Neuronal stem cell (in vitro differentiated cells): ENCODE data around the gene LRMDA.

ENCODE experiments used
- DNase-seq: peaks from one replicate; pipeline ENCODE4 v3.0.0-alpha.2; 2013; ENCODE audit warnings: low spot score
- H2AFZ ChIP-seq: one replicate; pipeline ENCODE4 v1.6.1; 2013; ENCODE audit warnings: mild to moderate bottlenecking, low read length, inconsistent platforms
- H2AK5ac ChIP-seq: 2 replicates; pipeline ENCODE4 v1.6.1; 2013; ENCODE audit warnings: low read depth, mild to moderate bottlenecking, inconsistent platforms, low read length, moderate library complexity, mixed read lengths
- H2BK120ac ChIP-seq: 2 replicates; pipeline ENCODE4 v1.6.1; 2013; ENCODE audit warnings: low read depth, mild to moderate bottlenecking, inconsistent platforms, low read length, moderate library complexity, mixed read lengths
- H2BK12ac ChIP-seq: one replicate; pipeline ENCODE4 v1.6.1; 2013; ENCODE audit warnings: low read length, inconsistent platforms
- H2BK15ac ChIP-seq: 2 replicates; pipeline ENCODE4 v1.6.1; 2013; ENCODE audit warnings: mild to moderate bottlenecking, low read length, inconsistent platforms, mixed read lengths
- H2BK5ac ChIP-seq: one replicate; pipeline ENCODE4 v1.6.1; 2013; ENCODE audit warnings: inconsistent platforms, mild to moderate bottlenecking, low read length, moderate library complexity
- H3K14ac ChIP-seq: one replicate; pipeline ENCODE4 v1.6.1; 2013; ENCODE audit warnings: low read length, inconsistent platforms
- H3K18ac ChIP-seq: 2 replicates; pipeline ENCODE4 v1.6.1; 2013; ENCODE audit warnings: low read length, inconsistent platforms
- H3K23ac ChIP-seq: 2 replicates; pipeline ENCODE4 v1.6.1; 2013; ENCODE audit warnings: low read depth, mild to moderate bottlenecking, mixed read lengths, low read length, inconsistent platforms; ENCODE audit not compliant: poor library complexity
- H3K27ac ChIP-seq: replicated peaks from 3 replicates; pipeline ENCODE4 v1.5.1; 2013; ENCODE audit warnings: low read length, inconsistent platforms
- H3K27me3 ChIP-seq, 3 experiments: 2 replicates each; pipeline ENCODE4 v1.6.1; 2013; ENCODE audit warnings: low read length in 3 of 3, mild to moderate bottlenecking in 2 of 3, inconsistent platforms in 1 of 3, low read depth in 1 of 3, mixed read lengths in 1 of 3, moderate library complexity in 1 of 3; ENCODE audit not compliant: control insufficient read depth in 3 of 3, insufficient read depth in 3 of 3
- H3K36me3 ChIP-seq, 2 donors: replicated peaks in 1 of 2; 2 replicates each; pipeline ENCODE4 v1.6.1; 2013; ENCODE audit warnings: low read length in 2 of 2; ENCODE audit not compliant: control insufficient read depth in 2 of 2, insufficient read depth in 2 of 2
- H3K4ac ChIP-seq: 2 replicates; pipeline ENCODE4 v1.6.1; 2013; ENCODE audit warnings: inconsistent platforms, mild to moderate bottlenecking, low read length, moderate library complexity
- H3K4me1 ChIP-seq, 2 donors: 1 replicate in 1 of 2; 2 replicates in 1 of 2; pipeline ENCODE4 v1.6.1; 2013; ENCODE audit warnings: low read length in 2 of 2, low read depth in 1 of 2; ENCODE audit not compliant: control insufficient read depth in 2 of 2, insufficient read depth in 1 of 2
- H3K4me2 ChIP-seq: one replicate; pipeline ENCODE4 v1.6.1; 2013; ENCODE audit warnings: mild to moderate bottlenecking, low read length, inconsistent platforms; ENCODE audit not compliant: insufficient read depth, poor library complexity, severe bottlenecking
- H3K4me3 ChIP-seq, 2 donors: 2 replicates each; pipeline ENCODE4 v1.5.1; 2013; ENCODE audit warnings: low read length in 2 of 2, mild to moderate bottlenecking in 2 of 2, inconsistent platforms in 1 of 2, moderate library complexity in 1 of 2
- H3K79me1 ChIP-seq: one replicate; pipeline ENCODE4 v1.6.1; 2013; ENCODE audit warnings: low read depth, mild to moderate bottlenecking, inconsistent platforms, low read length, moderate library complexity
- H3K9ac ChIP-seq: one replicate; pipeline ENCODE4 v1.6.1; 2013; ENCODE audit warnings: mild to moderate bottlenecking, low read depth, low read length, inconsistent platforms; ENCODE audit not compliant: poor library complexity
- H3K9me3 ChIP-seq, 2 donors: replicated peaks in 1 of 2; 2 replicates each; pipeline versions ENCODE3 to v1.6.1; 2013; ENCODE audit warnings: low read length in 2 of 2, mild to moderate bottlenecking in 2 of 2, inconsistent platforms in 1 of 2, low read depth in 1 of 2, mixed read lengths in 1 of 2, moderate library complexity in 1 of 2; ENCODE audit not compliant: control insufficient read depth in 2 of 2, insufficient read depth in 1 of 2
- H4K8ac ChIP-seq: one replicate; pipeline ENCODE4 v1.6.1; 2013; ENCODE audit warnings: low read depth, mild to moderate bottlenecking, inconsistent platforms, low read length, moderate library complexity
- H4K91ac ChIP-seq: one replicate; pipeline ENCODE4 v1.6.1; 2013; ENCODE audit warnings: low read length, low read depth, mild to moderate bottlenecking, inconsistent platforms; ENCODE audit not compliant: poor library complexity
- WGBS, 2 donors: extraction: QIAGEN DNeasy Blood & Tissue Kit; methylation state at CpG; one replicate each; pipeline ENCODE4 v1.1.7; 2013; ENCODE audit warnings: missing lambda C conversion rate in 2 of 2, mixed read lengths in 1 of 2; ENCODE audit not compliant: insufficient read length in 2 of 2, insufficient replicate concordance in 1 of 2; ENCODE audit errors: extremely low coverage in 2 of 2; 5-methylcytosine and 5-hydroxymethylcytosine counted together

Gene LRMDA

DNA sequence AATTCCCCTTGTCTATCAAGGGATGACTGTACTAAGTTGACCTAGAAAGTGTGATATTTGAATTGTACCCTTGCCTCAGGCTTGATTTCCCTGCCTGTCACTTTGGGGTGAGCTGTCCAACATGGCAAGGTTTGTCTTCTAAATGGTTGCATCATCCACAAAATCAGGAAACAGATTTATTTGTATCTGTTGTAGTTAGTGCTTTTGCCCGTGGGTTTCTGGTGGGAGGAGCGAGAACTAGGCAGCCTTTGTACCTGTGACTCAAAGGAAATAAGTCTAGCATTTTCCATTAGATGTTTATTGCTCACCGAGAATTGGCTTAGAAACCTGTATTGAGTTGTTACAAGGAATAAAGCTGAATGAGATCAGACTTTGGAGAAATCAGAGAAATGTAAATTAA lies 650.8 kb downstream of the LRMDA start:
- Histone ChIP-seq H3K23ac (no peak overlapping the region), H4K91ac (no peak overlapping the region), H3K79me1 (no peaks in the 10 kb centered on the region), H2BK12ac (no peak overlapping the region), H2AFZ (no peak overlapping the region), H2BK5ac (no peak overlapping the region), H4K8ac (no peak overlapping the region), H3K4ac (no peak overlapping the region), H3K9me3 (no peaks in the 10 kb centered on the region), H2BK120ac (no peak overlapping the region), H3K36me3 (no peaks in the 10 kb centered on the region), H3K4me2 (no peak overlapping the region), H2AK5ac (no peak overlapping the region), H3K4me1 (peaks cover 6 to 11% of the 10 kb centered on the region in 2 donors), H2BK15ac (no peak overlapping the region), H3K27me3 (no peaks in the 10 kb centered on the region), H3K9ac (no peak overlapping the region), H3K18ac (no peak overlapping the region), H3K4me3 (no peak overlapping the region), H3K27ac (no peak overlapping the region), H3K14ac (no peak overlapping the region)
- no peak for DNase-seq
- WGBS, 2 donors, result no CpG with 5 or more reads among the region's 3 CpGs

DNA sequence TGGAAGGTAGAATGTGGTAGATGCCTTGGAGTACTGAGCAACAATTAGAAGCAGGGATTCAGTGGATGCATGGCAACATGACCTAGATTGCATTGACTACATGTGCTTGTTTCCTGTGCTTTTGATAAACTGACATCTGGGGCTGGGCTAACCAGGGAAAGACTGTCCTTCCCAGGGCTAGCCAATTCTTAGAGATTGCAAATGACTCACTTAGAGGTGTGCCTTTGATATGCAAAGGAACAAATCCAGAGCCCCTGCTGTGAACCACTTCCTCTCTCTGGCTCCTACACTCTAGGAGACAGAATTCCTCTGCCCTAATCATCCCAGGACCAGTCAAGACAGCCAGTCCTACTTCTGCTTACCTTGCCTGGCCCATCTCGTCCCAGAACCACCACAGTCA lies 651.5 kb downstream of the LRMDA start:
- no peak overlapping the region for H2AFZ ChIP-seq
- DNase-seq, result peak; percentile 31
- no peak overlapping the region for H3K4me3 ChIP-seq
- H2AK5ac ChIP-seq, result no peak overlapping the region
- no peak overlapping the region for H2BK5ac ChIP-seq
- no peak overlapping the region for H3K27ac ChIP-seq
- no peak overlapping the region for H3K23ac ChIP-seq
- no peaks in the 10 kb centered on the region for H3K27me3 ChIP-seq
- no peak overlapping the region for H3K4me2 ChIP-seq
- H2BK15ac ChIP-seq, result no peak overlapping the region
- H2BK120ac ChIP-seq, result no peak overlapping the region
- no peak overlapping the region for H3K4ac ChIP-seq
- no peak overlapping the region for H3K14ac ChIP-seq
- H4K91ac ChIP-seq, result no peak overlapping the region
- no peaks in the 10 kb centered on the region for H3K36me3 ChIP-seq
- peaks cover 6 to 11% of the 10 kb centered on the region in 2 donors for H3K4me1 ChIP-seq
- no CpG with 5 or more reads among the region's 1 CpG for WGBS, 2 donors
- H3K18ac ChIP-seq, result peak overlapping the region; percentile 57
- no peak overlapping the region for H3K9ac ChIP-seq
- H3K9me3 ChIP-seq, result no peaks in the 10 kb centered on the region
- H4K8ac ChIP-seq, result no peak overlapping the region
- no peaks in the 10 kb centered on the region for H3K79me1 ChIP-seq
- no peak overlapping the region for H2BK12ac ChIP-seq

DNA sequence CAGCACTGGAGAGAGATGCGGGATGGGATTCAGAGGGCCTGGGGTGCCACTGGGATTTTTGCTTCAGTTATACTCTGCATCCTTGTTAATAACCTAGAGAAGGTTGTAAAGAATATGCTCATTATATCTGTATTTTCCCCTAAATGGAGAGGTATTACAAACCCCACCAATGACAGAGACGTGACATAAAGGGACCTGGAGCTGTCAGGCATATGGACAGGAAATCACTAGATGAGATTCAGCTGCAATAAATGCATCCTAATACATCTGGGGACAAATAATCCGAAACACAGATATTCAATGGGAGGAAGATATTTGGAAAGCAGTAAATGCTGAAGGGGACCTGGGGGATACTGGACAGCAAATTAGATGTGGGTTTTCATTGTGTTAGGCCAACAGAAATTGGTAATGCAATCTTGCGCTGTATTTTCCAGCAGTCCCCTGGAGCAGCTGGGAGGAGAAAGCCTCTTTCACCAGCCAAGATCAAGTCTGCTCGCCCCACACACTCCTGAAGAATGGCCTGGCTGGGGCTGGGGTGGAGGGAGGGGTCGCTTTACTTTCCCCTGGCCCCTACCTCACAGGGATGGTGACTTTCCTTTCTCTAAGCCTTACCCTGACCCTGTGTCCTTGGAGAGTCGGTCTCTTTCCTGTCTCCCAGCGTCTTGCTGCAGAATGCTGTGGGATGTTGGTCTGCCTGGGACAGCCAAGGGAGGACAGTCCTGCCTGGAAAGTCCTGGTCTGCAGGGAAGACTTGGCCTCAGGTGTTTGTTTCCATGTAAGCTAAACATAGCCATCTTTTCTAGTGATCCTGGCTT lies 653.8 kb downstream of the LRMDA start:
- Histone ChIP-seq H2BK15ac (no peak overlapping the region), H3K4ac (no peak overlapping the region), H3K79me1 (no peaks in the 10 kb centered on the region), H4K91ac (no peak overlapping the region), H2AFZ (no peak overlapping the region), H3K27ac (no peak overlapping the region), H2BK120ac (no peak overlapping the region), H3K4me3 (no peak overlapping the region), H3K14ac (no peak overlapping the region), H4K8ac (no peak overlapping the region), H3K23ac (no peak overlapping the region), H2AK5ac (no peak overlapping the region), H3K4me2 (no peak overlapping the region), H3K9me3 (no peaks in the 10 kb centered on the region), H2BK12ac (no peak overlapping the region), H2BK5ac (no peak overlapping the region), H3K27me3 (no peaks in the 10 kb centered on the region), H3K36me3 (no peaks in the 10 kb centered on the region), H3K4me1 (peaks cover 8 to 11% of the 10 kb centered on the region in 2 donors), H3K18ac (no peak overlapping the region), H3K9ac (no peak overlapping the region)
- DNase-seq, result no peak
- WGBS, 2 donors, result no CpG with 5 or more reads among the region's 8 CpGs

DNA sequence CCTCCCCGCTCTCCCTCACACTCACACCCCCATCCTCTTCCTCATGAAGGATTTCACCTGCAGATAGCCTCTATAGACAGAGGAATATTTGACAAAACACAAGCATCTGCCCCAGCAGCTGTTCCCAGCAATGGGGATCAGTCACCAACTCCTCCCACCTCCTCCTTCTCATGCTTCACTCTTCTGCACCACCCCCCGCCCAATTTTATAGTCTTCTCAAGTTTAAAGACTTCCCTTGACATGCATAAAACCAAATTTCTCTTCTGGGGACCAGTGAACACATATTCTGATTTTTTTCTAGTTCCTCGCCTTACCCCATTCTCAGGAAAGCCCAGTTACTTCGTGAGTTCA lies 654.4 kb downstream of the LRMDA start:
- WGBS, 2 donors, result no CpG with 5 or more reads among the region's 4 CpGs
- H4K91ac ChIP-seq, result no peak overlapping the region
- peaks cover 7 to 11% of the 10 kb centered on the region in 2 donors for H3K4me1 ChIP-seq
- no peak overlapping the region for H3K23ac ChIP-seq
- no peaks in the 10 kb centered on the region for H3K79me1 ChIP-seq
- no peak overlapping the region for H2BK12ac ChIP-seq
- H3K9me3 ChIP-seq, result no peaks in the 10 kb centered on the region
- no peaks in the 10 kb centered on the region for H3K36me3 ChIP-seq
- no peak overlapping the region for H2BK15ac ChIP-seq
- H3K27ac ChIP-seq, result no peak overlapping the region
- no peak overlapping the region for H2BK120ac ChIP-seq
- no peak overlapping the region for H2BK5ac ChIP-seq
- no peak overlapping the region for H3K4me3 ChIP-seq
- H2AK5ac ChIP-seq, result no peak overlapping the region
- H2AFZ ChIP-seq, result no peak overlapping the region
- H4K8ac ChIP-seq, result no peak overlapping the region
- H3K9ac ChIP-seq, result no peak overlapping the region
- no peak for DNase-seq
- no peak overlapping the region for H3K4me2 ChIP-seq
- no peak overlapping the region for H3K14ac ChIP-seq
- H3K4ac ChIP-seq, result no peak overlapping the region
- H3K27me3 ChIP-seq, result no peaks in the 10 kb centered on the region
- H3K18ac ChIP-seq, result no peak overlapping the region
